ENCODE data around the gene ARSB. TPM values are rescaled to one million over a fixed set of nuclear protein-coding genes. Genes with fewer than 3 reads are reported as not detected.

ARSB gene
- total RNA-seq, 2 experiments from 2014 or later, result 9.2 TPM

DNA sequence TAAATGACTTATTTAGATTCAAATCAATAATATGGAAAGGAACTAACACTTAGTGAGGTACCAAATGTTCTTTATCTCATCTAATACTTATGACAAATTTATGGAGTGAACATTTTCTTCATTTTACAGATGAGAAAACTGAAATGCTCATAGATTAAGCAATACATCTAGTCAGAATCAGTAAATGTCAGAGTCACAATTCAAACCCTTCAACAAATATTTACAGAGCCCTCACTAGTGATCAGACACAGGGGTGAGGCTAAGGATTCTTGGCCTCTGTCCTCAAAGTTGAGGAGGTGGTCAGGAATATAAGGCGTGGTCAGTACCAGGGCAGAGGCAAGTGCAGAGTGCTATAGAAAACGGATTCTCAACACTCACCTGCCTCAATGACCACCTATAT, 29.5 kb upstream of the ARSB start:
- CTCF ChIA-PET (ENCODE audit: unreplicated experiment), result no interaction called here
- POLR2A ChIA-PET, result no interaction called here
- intact Hi-C loops (cut with micrococcal nuclease; ENCODE audit: unreplicated experiment), result no loop called here

DNA sequence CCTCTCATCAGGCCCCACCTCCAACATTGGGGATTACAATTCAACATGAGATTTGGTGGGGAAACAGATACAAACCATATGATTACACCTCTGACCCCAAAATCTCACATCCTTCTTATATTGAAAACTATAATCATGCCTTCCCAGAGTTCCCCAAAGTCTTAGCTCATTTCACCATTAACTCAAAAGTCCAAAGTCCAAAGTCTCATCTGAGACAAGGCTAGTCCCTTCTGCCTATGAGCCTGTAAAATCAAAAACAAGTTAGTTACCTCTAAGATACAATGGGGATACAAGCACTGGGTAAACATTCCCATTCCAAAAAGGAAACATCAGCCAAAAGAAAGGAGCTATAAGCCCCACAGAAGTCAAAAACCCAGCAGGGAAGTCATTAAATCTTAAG, 26.8 kb upstream of the ARSB start:
- Histone ChIP-seq H3K9me3 (ENCODE audit: low read length) (no peaks in the 10 kb centered on the region), H2AFZ (ENCODE audit: low read length) (no peak overlapping the region), H3K4me3 (ENCODE audit: low read depth, low read length, poor library complexity, severe bottlenecking) (no peak overlapping the region), H3K9me2 (ENCODE audit: insufficient read depth, low read length) (no peaks in the 10 kb centered on the region), H3K27ac (ENCODE audit: low read depth, low read length, poor library complexity, severe bottlenecking) (no peak overlapping the region), H4K20me1 (ENCODE audit: insufficient read depth, low read length) (no peaks in the 10 kb centered on the region), H3K4me2 (ENCODE audit: low read length) (no peak overlapping the region), H3K79me2 (ENCODE audit: insufficient read depth, low read depth, low read length) (no peaks in the 10 kb centered on the region), H3K4me1 (ENCODE audit: insufficient read depth, low read length, poor library complexity, severe bottlenecking) (no peaks in the 10 kb centered on the region), H3K36me3 (ENCODE audit: insufficient read depth, low read length) (no peaks in the 10 kb centered on the region)
- POLR2A ChIA-PET, result no interaction called here
- no TSS peak for BruUV-seq (replicated peaks)
- no peak for DNase-seq (ENCODE audit: low spot score)
- intact Hi-C loops (cut with micrococcal nuclease; ENCODE audit: unreplicated experiment), result no loop called here
- CTCF ChIA-PET (ENCODE audit: unreplicated experiment), result no interaction called here
- TF ChIP-seq, protein P1, sequence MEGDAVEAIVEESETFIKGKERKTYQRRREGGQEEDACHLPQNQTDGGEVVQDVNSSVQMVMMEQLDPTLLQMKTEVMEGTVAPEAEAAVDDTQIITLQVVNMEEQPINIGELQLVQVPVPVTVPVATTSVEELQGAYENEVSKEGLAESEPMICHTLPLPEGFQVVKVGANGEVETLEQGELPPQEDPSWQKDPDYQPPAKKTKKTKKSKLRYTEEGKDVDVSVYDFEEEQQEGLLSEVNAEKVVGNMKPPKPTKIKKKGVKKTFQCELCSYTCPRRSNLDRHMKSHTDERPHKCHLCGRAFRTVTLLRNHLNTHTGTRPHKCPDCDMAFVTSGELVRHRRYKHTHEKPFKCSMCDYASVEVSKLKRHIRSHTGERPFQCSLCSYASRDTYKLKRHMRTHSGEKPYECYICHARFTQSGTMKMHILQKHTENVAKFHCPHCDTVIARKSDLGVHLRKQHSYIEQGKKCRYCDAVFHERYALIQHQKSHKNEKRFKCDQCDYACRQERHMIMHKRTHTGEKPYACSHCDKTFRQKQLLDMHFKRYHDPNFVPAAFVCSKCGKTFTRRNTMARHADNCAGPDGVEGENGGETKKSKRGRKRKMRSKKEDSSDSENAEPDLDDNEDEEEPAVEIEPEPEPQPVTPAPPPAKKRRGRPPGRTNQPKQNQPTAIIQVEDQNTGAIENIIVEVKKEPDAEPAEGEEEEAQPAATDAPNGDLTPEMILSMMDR (conservative IDR thresholded peaks at IDR 0.05; ENCODE audit: low read length), result no peak
- no peak for TF ChIP-seq EZH2phosphoT487 (IDR thresholded peaks at IDR 0.05; ENCODE audit: borderline replicate concordance, low read depth, low read length)

More for the DNA sequence above, 29.5 kb upstream of the ARSB start:
- H3K79me2 ChIP-seq (ENCODE audit: insufficient read depth, low read depth, low read length), result no peaks in the 10 kb centered on the region
- no peak overlapping the region for H3K4me3 ChIP-seq (ENCODE audit: low read depth, low read length, poor library complexity, severe bottlenecking)
- no peaks in the 10 kb centered on the region for H3K36me3 ChIP-seq (ENCODE audit: insufficient read depth, low read length)
- BruUV-seq (replicated peaks), result no TSS peak
- no peak overlapping the region for H3K4me2 ChIP-seq (ENCODE audit: low read length)
- no peak for DNase-seq (ENCODE audit: low spot score)
- TF ChIP-seq EZH2phosphoT487 (IDR thresholded peaks at IDR 0.05; ENCODE audit: borderline replicate concordance, low read depth, low read length), result no peak
- TF ChIP-seq, protein P1 (conservative IDR thresholded peaks at IDR 0.05; ENCODE audit: low read length), result no peak
- H3K9me2 ChIP-seq (ENCODE audit: insufficient read depth, low read length), result no peaks in the 10 kb centered on the region
- no peaks in the 10 kb centered on the region for H3K9me3 ChIP-seq (ENCODE audit: low read length)
- H3K27ac ChIP-seq (ENCODE audit: low read depth, low read length, poor library complexity, severe bottlenecking), result no peak overlapping the region
- H2AFZ ChIP-seq (ENCODE audit: low read length), result no peak overlapping the region
- no peaks in the 10 kb centered on the region for H3K4me1 ChIP-seq (ENCODE audit: insufficient read depth, low read length, poor library complexity, severe bottlenecking)
- H4K20me1 ChIP-seq (ENCODE audit: insufficient read depth, low read length), result no peaks in the 10 kb centered on the region

DNA sequence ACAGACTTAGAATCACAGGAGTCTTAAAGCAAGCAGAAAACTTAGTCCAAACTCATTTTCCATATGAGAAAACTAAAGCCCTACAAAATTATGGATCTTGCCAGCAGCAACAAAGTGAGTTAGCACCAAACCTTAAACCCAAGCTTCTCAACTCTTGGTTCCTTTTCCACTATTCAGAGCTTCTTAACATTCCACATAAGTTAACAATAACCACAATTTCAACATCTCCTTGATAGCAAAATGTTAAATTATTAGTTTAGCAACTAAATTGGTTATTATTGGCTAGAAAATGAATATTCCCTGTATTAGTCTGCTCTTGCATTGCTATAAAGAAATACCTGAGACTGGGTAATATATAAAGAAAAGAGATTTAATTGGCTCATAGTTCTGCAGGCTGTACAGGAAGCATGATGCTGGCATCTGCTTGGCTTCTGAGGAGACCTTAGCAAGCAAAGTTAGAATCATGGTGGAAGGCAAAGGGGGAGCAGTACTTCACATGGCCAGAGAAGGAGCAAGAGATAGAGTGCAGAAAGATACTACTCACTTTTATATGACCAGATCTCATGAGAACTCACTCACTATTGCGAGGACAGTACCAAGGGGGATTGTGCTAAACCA, 26.2 kb upstream of the ARSB start:
- POLR2A ChIA-PET, result no interaction called here

More for the DNA sequence above, 26.2 kb upstream of the ARSB start:
- DNase-seq (ENCODE audit: low spot score), result no peak
- no peak overlapping the region for H2AFZ ChIP-seq (ENCODE audit: low read length)
- H3K27ac ChIP-seq (ENCODE audit: low read depth, low read length, poor library complexity, severe bottlenecking), result no peak overlapping the region
- no peaks in the 10 kb centered on the region for H3K4me1 ChIP-seq (ENCODE audit: insufficient read depth, low read length, poor library complexity, severe bottlenecking)
- no peak for TF ChIP-seq EZH2phosphoT487 (IDR thresholded peaks at IDR 0.05; ENCODE audit: borderline replicate concordance, low read depth, low read length)
- TF ChIP-seq, protein P1 (conservative IDR thresholded peaks at IDR 0.05; ENCODE audit: low read length), result 0 out of 2 replicates have a peak, but pooled peaks have one; percentile 34
- no peaks in the 10 kb centered on the region for H4K20me1 ChIP-seq (ENCODE audit: insufficient read depth, low read length)
- CTCF ChIA-PET (ENCODE audit: unreplicated experiment), result no interaction called here
- H3K4me3 ChIP-seq (ENCODE audit: low read depth, low read length, poor library complexity, severe bottlenecking), result no peak overlapping the region
- intact Hi-C loops (cut with micrococcal nuclease; ENCODE audit: unreplicated experiment), result no loop called here
- no peaks in the 10 kb centered on the region for H3K9me2 ChIP-seq (ENCODE audit: insufficient read depth, low read length)
- H3K4me2 ChIP-seq (ENCODE audit: low read length), result no peak overlapping the region
- no peaks in the 10 kb centered on the region for H3K36me3 ChIP-seq (ENCODE audit: insufficient read depth, low read length)
- no TSS peak for BruUV-seq (replicated peaks)
- no peaks in the 10 kb centered on the region for H3K79me2 ChIP-seq (ENCODE audit: insufficient read depth, low read depth, low read length)
- no peaks in the 10 kb centered on the region for H3K9me3 ChIP-seq (ENCODE audit: low read length)

All from OCI-LY7 (cell line).